ENCODE data around the gene CCDC68. TPM values are rescaled to one million over a fixed set of nuclear protein-coding genes. Genes with fewer than 3 reads are reported as not detected.

CCDC68 gene
- total RNA-seq, 2 experiments from 2014 or later, result not detected

DNA sequence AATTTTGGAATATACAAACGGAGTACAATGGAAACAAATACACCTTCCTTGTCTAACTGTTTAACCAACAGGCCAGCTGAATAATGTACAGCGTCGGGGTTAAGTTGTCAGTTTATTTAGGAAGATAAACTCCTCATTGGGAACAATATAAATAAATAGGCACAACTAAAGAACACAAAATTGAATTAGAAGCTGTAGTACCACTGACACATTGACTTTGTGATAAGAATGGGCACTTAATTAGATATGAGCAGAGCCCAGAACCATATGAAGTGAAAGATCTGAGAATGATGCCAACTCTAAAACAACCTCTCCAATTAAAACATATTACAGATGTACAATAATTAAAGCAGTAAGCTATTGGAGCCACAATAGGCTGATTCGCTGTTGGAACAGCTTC is 44.4 kb downstream of the CCDC68 start:
- ATAC-seq, result no peak

DNA sequence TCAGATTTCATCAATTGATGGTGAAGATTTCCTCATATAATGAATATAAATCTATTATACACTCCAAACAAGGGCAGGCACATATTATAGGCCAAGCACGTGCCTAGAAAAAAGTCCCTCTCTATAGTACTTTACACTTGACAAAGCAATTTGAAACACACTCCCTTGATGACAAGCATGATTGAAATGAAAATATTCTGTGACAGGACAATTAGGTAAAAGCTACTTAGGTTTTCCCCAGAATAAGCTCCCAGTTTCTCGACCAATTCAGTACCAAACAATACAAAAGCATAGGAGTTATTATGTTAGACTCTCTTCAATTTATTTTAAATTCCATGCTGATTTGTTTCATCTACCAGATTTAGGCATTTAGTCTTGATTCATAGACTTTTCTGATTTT is 47.7 kb downstream of the CCDC68 start:
- peaks cover 2% of the 10 kb centered on the region for H3K27me3 Mint-ChIP-seq
- DNase-seq (no peak), ATAC-seq (no peak)
- H3K9me3 Mint-ChIP-seq (ENCODE audit: low read depth), result no peaks in the 10 kb centered on the region
- no peak overlapping the region for H3K4me3 Mint-ChIP-seq
- intact Hi-C loops (cut with DNase I, micrococcal nuclease), result no loop called here
- POLR2A ChIA-PET, result no interaction called here
- CTCF ChIA-PET, result no interaction called here
- no peak overlapping the region for H3K27ac Mint-ChIP-seq
- H3K36me3 Mint-ChIP-seq (ENCODE audit: low read depth), result no peaks in the 10 kb centered on the region
- no peaks in the 10 kb centered on the region for H3K4me1 Mint-ChIP-seq

More for the DNA sequence above, 44.4 kb downstream of the CCDC68 start:
- Mint-ChIP-seq H3K27ac (no peak overlapping the region), H3K9me3 (ENCODE audit: low read depth) (no peaks in the 10 kb centered on the region), H3K4me1 (no peaks in the 10 kb centered on the region), H3K27me3 (peaks cover 2% of the 10 kb centered on the region), H3K4me3 (no peak overlapping the region), H3K36me3 (ENCODE audit: low read depth) (no peaks in the 10 kb centered on the region)
- intact Hi-C loops (cut with DNase I, micrococcal nuclease), result no loop called here
- CTCF ChIA-PET, result interaction anchor here (1.2 kb wide), 1 partner anchor 8 kb away, joined by 3 read pairs; no protein-coding TSS in a partner anchor
- POLR2A ChIA-PET, result no interaction called here
- no peak for DNase-seq

DNA sequence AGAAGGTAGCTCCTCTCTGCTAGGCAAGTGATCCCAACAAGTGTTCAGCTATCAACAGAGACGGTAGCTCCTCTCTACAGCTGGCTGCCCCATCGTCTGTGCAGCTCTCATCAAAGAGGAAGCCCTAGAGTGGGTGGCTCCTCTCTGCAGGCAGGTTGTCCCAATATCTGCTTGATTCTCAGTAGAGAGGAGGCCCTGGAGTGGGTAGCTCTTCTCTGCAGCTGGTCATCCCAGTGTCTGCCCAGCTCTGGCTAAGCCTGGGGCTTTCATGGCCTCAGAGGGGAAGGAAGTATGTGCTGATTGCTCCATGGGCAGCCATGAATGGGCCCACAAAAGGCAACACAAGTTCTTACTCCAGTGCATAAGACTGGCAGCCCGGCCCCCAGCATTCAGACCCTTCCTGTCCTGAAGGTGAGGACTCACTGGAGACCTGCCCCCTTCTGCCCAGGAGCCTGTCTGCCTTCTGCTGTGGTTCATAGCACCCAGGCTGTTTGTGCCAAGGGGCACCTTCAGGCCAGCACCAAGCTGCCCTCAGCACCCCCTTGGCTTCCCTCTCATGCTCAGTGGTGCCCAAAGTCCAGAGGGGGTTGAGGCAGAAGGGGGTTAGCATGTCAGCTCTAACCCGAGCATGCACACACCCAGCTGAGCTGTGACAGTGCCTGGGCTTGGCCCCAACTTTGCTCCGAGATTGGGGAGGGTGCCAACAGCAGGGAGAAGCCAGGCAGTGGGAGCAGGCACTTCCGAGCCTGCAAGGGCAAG is 48.9 kb downstream of the CCDC68 start:
- Mint-ChIP-seq H3K4me1 (no peaks in the 10 kb centered on the region), H3K27ac (no peak overlapping the region), H3K9me3 (ENCODE audit: low read depth) (no peaks in the 10 kb centered on the region), H3K4me3 (no peak overlapping the region), H3K36me3 (ENCODE audit: low read depth) (no peaks in the 10 kb centered on the region), H3K27me3 (peaks cover 2% of the 10 kb centered on the region)
- intact Hi-C loops (cut with DNase I, micrococcal nuclease), result no loop called here
- POLR2A ChIA-PET, result no interaction called here
- DNase-seq (no peak), ATAC-seq (no peak)
- CTCF ChIA-PET, result interaction anchor here (0.7 to 1.3 kb wide), 2 partner anchors 17 to 35 kb away, joined by 3 read pairs; no protein-coding TSS in a partner anchor

GRCh38 chr18:54909538-54909937 is 49.7 kb downstream of the CCDC68 start:
- Mint-ChIP-seq H3K27me3 (peaks cover 2% of the 10 kb centered on the region), H3K27ac (no peak overlapping the region), H3K36me3 (ENCODE audit: low read depth) (no peaks in the 10 kb centered on the region), H3K9me3 (ENCODE audit: low read depth) (no peaks in the 10 kb centered on the region), H3K4me1 (no peaks in the 10 kb centered on the region), H3K4me3 (no peak overlapping the region)
- no peak for DNase-seq
- ATAC-seq, result no peak
- ChIA-PET CTCF (interaction anchor here (0.7 to 1.3 kb wide), 2 partner anchors 17 to 35 kb away, joined by 3 read pairs; no protein-coding TSS in a partner anchor), POLR2A (no interaction called here)
- intact Hi-C loops (cut with DNase I, micrococcal nuclease), result no loop called here

DNA sequence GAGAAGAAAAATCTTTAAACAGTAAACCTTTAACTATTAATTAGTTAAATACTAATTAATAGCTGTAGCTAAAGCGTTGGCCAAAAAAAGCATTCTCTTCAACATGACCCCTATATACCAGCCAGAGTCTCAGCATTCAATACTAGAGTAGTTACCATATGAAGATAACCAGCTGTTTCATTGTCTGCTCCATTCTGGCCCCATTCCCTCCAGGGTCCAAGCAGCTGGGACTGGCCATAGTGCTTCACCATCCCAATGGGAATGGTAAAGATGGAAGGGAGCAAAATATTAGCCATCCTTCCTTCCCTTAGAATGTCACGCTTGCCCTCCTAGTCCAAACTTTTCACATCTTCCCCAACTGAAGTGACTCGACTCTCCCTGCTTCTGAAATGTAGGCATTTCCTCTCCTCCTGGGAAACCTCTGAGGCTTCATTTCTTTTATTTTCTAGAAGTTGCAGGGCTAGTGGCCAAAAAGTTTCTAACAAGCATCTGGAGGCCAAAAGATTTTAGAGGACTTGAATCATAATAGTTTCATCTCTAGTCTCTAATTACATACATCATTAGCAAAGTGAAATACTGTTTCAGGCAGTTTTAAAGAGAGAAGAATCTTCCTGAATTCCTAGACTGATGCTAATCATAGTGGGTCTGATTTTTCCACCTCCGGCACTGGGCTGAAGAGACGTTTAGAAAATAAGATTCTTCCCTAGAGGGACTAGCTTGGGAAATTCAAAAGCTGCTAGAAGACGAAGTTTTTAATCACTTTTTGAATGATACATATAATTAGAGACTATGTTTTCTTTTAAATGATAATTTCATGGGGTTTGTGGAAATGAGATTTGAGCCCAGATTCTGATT is 52.7 kb downstream of the CCDC68 start:
- Mint-ChIP-seq H3K27ac (no peak overlapping the region), H3K36me3 (ENCODE audit: low read depth) (no peaks in the 10 kb centered on the region), H3K9me3 (ENCODE audit: low read depth) (no peaks in the 10 kb centered on the region), H3K27me3 (peaks cover 2% of the 10 kb centered on the region), H3K4me3 (no peak overlapping the region), H3K4me1 (no peaks in the 10 kb centered on the region)
- CTCF ChIA-PET, result no interaction called here
- POLR2A ChIA-PET, result no interaction called here
- ATAC-seq (no peak), DNase-seq (no peak)
- intact Hi-C loops (cut with DNase I, micrococcal nuclease), result no loop called here

GRCh38 chr18:54905629-54906028 is 53.6 kb downstream of the CCDC68 start:
- no peaks in the 10 kb centered on the region for H3K4me1 Mint-ChIP-seq
- intact Hi-C loops (cut with DNase I, micrococcal nuclease), result no loop called here
- ChIA-PET POLR2A (no interaction called here), CTCF (no interaction called here)
- H3K27me3 Mint-ChIP-seq, result peaks cover 2% of the 10 kb centered on the region
- no peak overlapping the region for H3K27ac Mint-ChIP-seq
- ATAC-seq, result no peak
- no peak overlapping the region for H3K4me3 Mint-ChIP-seq
- DNase-seq, result no peak
- no peaks in the 10 kb centered on the region for H3K36me3 Mint-ChIP-seq (ENCODE audit: low read depth)
- no peaks in the 10 kb centered on the region for H3K9me3 Mint-ChIP-seq (ENCODE audit: low read depth)

DNA sequence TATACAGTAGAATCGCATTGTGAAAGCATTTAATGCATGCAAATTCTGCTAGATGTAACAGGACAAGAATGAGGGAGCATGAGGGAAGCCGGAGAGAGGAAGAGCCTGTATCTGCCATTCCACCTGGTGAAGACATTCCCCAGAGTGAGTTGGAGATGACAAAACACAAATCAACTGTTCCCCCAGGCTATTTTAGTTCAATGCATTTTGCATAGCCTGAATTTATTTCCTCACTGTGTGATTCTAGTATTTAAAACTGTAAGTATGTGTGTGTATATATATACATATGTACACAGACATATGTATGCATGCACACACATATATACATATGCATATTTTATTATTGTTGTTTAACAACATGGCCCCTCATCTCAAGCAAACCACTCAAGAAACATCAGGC is 54.7 kb downstream of the CCDC68 start:
- CTCF ChIA-PET, result no interaction called here
- peaks cover 2% of the 10 kb centered on the region for H3K27me3 Mint-ChIP-seq
- ATAC-seq, result no peak

GRCh38 chr18:54900290-54900689 is 59.0 kb downstream of the CCDC68 start:
- no peak for DNase-seq
- no peak for ATAC-seq
- H3K9me3 Mint-ChIP-seq (ENCODE audit: low read depth), result no peaks in the 10 kb centered on the region
- H3K4me3 Mint-ChIP-seq, result no peak overlapping the region
- H3K36me3 Mint-ChIP-seq (ENCODE audit: low read depth), result no peaks in the 10 kb centered on the region
- intact Hi-C loops (cut with DNase I, micrococcal nuclease), result no loop called here
- H3K4me1 Mint-ChIP-seq, result no peaks in the 10 kb centered on the region
- CTCF ChIA-PET, result no interaction called here
- no peak overlapping the region for H3K27ac Mint-ChIP-seq
- peaks cover 2% of the 10 kb centered on the region for H3K27me3 Mint-ChIP-seq
- POLR2A ChIA-PET, result no interaction called here

More for the DNA sequence above, 54.7 kb downstream of the CCDC68 start:
- Mint-ChIP-seq H3K4me1 (no peaks in the 10 kb centered on the region), H3K4me3 (no peak overlapping the region), H3K36me3 (ENCODE audit: low read depth) (no peaks in the 10 kb centered on the region), H3K27ac (no peak overlapping the region), H3K9me3 (ENCODE audit: low read depth) (no peaks in the 10 kb centered on the region)
- no peak for DNase-seq
- intact Hi-C loops (cut with DNase I, micrococcal nuclease), result no loop called here
- POLR2A ChIA-PET, result no interaction called here

DNA sequence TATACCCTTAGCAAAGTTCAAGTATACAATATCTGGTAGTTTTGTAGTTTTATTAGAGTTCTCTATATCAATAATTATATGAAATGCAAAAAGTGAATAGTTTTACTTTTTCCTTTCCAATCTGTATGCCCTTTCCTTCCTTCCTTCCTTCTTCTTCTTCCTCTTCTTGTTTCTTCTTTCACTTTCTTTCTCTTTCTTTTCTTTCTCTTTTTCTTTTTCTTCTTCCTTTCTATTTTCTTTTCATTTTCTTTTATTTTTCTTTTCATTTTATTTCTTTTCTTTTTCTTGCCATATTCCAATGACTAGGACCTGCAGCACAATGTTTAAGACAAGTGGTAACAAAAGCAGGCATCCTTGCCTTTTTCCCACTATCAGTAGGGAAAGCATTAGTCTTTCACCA is 59.8 kb downstream of the CCDC68 start:
- Mint-ChIP-seq H3K9me3 (ENCODE audit: low read depth) (no peaks in the 10 kb centered on the region), H3K27me3 (peaks cover 2% of the 10 kb centered on the region), H3K36me3 (ENCODE audit: low read depth) (no peaks in the 10 kb centered on the region), H3K27ac (no peak overlapping the region), H3K4me3 (no peak overlapping the region), H3K4me1 (no peaks in the 10 kb centered on the region)
- ATAC-seq (no peak), DNase-seq (no peak)
- intact Hi-C loops (cut with DNase I, micrococcal nuclease), result no loop called here
- POLR2A ChIA-PET, result no interaction called here
- CTCF ChIA-PET, result no interaction called here

DNA sequence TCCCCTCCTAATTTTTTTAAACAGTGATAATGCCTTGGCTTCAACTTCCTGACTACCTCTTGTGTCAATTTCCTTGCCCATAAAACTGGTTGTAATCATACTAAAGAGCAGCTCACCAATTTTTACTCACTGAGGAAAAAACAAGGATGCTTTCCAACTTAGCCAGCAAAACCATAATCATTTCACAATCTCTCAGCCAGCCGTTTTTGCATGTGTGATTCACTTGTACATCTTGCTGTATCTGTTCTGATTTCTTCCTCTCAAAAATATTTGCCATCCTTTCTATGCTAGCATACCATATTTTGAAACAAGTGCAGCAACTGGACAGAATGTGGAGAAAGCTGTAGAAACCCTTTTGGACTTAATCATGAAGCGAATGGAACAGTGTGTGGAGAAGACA is 70.3 kb downstream of the CCDC68 start:
- intact Hi-C loops (cut with DNase I, micrococcal nuclease), result no loop called here
- DNase-seq (no peak), ATAC-seq (no peak)
- Mint-ChIP-seq H3K36me3 (ENCODE audit: low read depth) (peaks cover 7% of the 10 kb centered on the region), H3K4me1 (no peaks in the 10 kb centered on the region), H3K4me3 (no peak overlapping the region), H3K9me3 (ENCODE audit: low read depth) (no peaks in the 10 kb centered on the region), H3K27ac (no peak overlapping the region), H3K27me3 (no peaks in the 10 kb centered on the region)
- CTCF ChIA-PET, result no interaction called here
- POLR2A ChIA-PET, result no interaction called here

DNA sequence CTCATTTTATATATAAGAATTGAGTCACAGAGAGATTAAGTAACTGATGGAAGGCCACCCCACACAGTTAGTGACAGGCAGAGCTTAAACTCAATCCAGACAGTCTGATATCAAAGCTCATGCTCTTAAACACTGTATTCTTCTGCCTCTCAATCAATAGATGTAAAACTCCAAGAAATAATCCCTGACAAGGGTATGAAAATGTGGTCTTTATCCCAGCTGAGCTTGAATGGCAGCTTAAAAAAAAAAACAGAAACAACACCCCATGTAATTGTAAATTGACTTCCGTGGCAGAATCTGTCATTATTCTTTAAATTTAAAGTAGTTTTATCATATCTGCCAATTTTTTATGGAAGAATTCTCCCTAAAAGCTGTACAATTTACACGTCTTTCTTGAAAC is 70.9 kb downstream of the CCDC68 start:
- Mint-ChIP-seq H3K27ac (no peak overlapping the region), H3K36me3 (ENCODE audit: low read depth) (peaks cover 7% of the 10 kb centered on the region), H3K4me3 (no peak overlapping the region), H3K9me3 (ENCODE audit: low read depth) (no peaks in the 10 kb centered on the region), H3K27me3 (no peaks in the 10 kb centered on the region), H3K4me1 (no peaks in the 10 kb centered on the region)
- DNase-seq (no peak), ATAC-seq (no peak)
- ChIA-PET CTCF (no interaction called here), POLR2A (no interaction called here)
- intact Hi-C loops (cut with DNase I, micrococcal nuclease), result no loop called here
